Keratinocyte (primary cell): Measurements from ENCODE around the gene JAK1. TPM values are rescaled to one million over a fixed set of nuclear protein-coding genes. Genes with fewer than 3 reads are reported as not detected.

ENCODE experiments used
- DNase-seq: peaks from one replicate; pipeline ENCODE4 v3.0.0-alpha.2; 2011; ENCODE audit warnings: low read depth, missing footprints, low spot score
- FAIRE-seq: peaks from 2 replicates; lab custom pipeline; 2011; peaks lifted over from hg19 to GRCh38; lab: Jason Lieb, UNC
- H2AFZ ChIP-seq: 2 replicates; pipeline ENCODE4 v1.6.0; 2012; ENCODE audit warnings: low read length, control low read depth, inconsistent platforms; ENCODE audit not compliant: control insufficient read depth
- H3K27ac ChIP-seq: 2 replicates; pipeline ENCODE4 v1.5.1; 2011; ENCODE audit warnings: low read length; ENCODE audit not compliant: control insufficient read depth, insufficient read depth
- H3K27me3 ChIP-seq: 3 replicates; pipeline ENCODE4 v1.6.0; 2011; ENCODE audit warnings: low read length; ENCODE audit not compliant: control insufficient read depth, insufficient read depth; ENCODE audit errors: extremely low read depth
- H3K36me3 ChIP-seq, 2 experiments: 2 replicates in 1 of 2; 3 replicates in 1 of 2; pipeline ENCODE4 v1.5.1; 2011; ENCODE audit warnings: low read length in 2 of 2, mild to moderate bottlenecking in 1 of 2; ENCODE audit not compliant: control insufficient read depth in 2 of 2, insufficient read depth in 2 of 2; ENCODE audit errors: extremely low read depth in 1 of 2
- H3K4me1 ChIP-seq: 3 replicates; pipeline ENCODE4 v1.5.1; 2011; ENCODE audit warnings: low read length; ENCODE audit not compliant: control insufficient read depth, insufficient read depth; ENCODE audit errors: extremely low read depth
- H3K4me2 ChIP-seq: 3 replicates; pipeline ENCODE4 v1.6.0; 2011; ENCODE audit warnings: low read depth, low read length; ENCODE audit not compliant: control insufficient read depth, insufficient read depth; ENCODE audit errors: extremely low read depth
- H3K4me3 ChIP-seq, 3 experiments: fragments of 200-600 bp in 1 of 3; sonication (generic) in 1 of 3; 2 replicates in 2 of 3; 3 replicates in 1 of 3; pipeline ENCODE4 v1.5.1; 2011 to 2016; ENCODE audit warnings: low read length in 3 of 3, mild to moderate bottlenecking in 3 of 3, control low read depth in 2 of 3, inconsistent platforms in 1 of 3, low read depth in 1 of 3, mixed read lengths in 1 of 3, mixed run types in 1 of 3, moderate library complexity in 1 of 3; ENCODE audit not compliant: control insufficient read depth in 2 of 3, insufficient read depth in 2 of 3; ENCODE audit errors: extremely low read depth in 1 of 3
- H3K79me2 ChIP-seq: 2 replicates; pipeline ENCODE4 v1.6.0; 2012; ENCODE audit warnings: low read length; ENCODE audit not compliant: control insufficient read depth, insufficient read depth
- H3K9ac ChIP-seq: 3 replicates; pipeline ENCODE4 v1.6.0; 2011; ENCODE audit warnings: low read length; ENCODE audit not compliant: control insufficient read depth, insufficient read depth; ENCODE audit errors: extremely low read depth
- H3K9me1 ChIP-seq: 3 replicates; pipeline ENCODE4 v1.6.0; 2011; ENCODE audit warnings: low read length; ENCODE audit not compliant: control insufficient read depth, insufficient read depth; ENCODE audit errors: extremely low read depth
- H3K9me3 ChIP-seq: 2 replicates; pipeline ENCODE4 v1.5.1; 2012; ENCODE audit warnings: low read depth, low read length; ENCODE audit not compliant: control insufficient read depth
- H4K20me1 ChIP-seq: 3 replicates; pipeline ENCODE4 v1.6.0; 2011; ENCODE audit warnings: low read length; ENCODE audit not compliant: control insufficient read depth, insufficient read depth; ENCODE audit errors: extremely low read depth
- EZH2 ChIP-seq: IDR thresholded peaks from one replicate; pipeline ENCODE4 v1.6.1; 2012; ENCODE audit warnings: inconsistent platforms, mild to moderate bottlenecking, low read length, moderate library complexity
- dilution Hi-C: fragments of 300-500 bp; cut with MboI; formaldehyde crosslinking; loops from one replicate; pipeline ENCODE4 v1.7.0; 2020; ENCODE audit warnings: low sequenced_read_pairs; ENCODE audit not compliant: extremely low pct_ligation_motif_present
- polyA plus RNA-seq, 5 experiments: library from polyadenylated mRNA; depleted of rRNA in 3 of 5; stranded (reverse) in 3 of 5; stranded (forward) in 1 of 5; unstranded in 1 of 5; fragments of >200 nt; gene quantifications; 1 replicate in 1 of 5; 2 replicates in 3 of 5; 3 replicates in 1 of 5; pipeline versions ENCODE4 v1.2.1 to v1.2.3, GENCODE V29; 2011 to 2012; ENCODE audit warnings: missing spikeins in 2 of 5, low read depth in 1 of 5, low replicate concordance in 1 of 5
- TF ChIP-seq, protein P1 (sequence below), 3 experiments: IDR thresholded peaks in 1 of 3; conservative IDR thresholded peaks in 1 of 3; optimal IDR thresholded peaks in 1 of 3; 2 replicates in 2 of 3; 3 replicates in 1 of 3; pipeline versions ENCODE3 to v1.5.1; 2011; ENCODE audit warnings: low read length in 3 of 3, mild to moderate bottlenecking in 3 of 3, moderate library complexity in 2 of 3, control low read depth in 1 of 3, inconsistent platforms in 1 of 3; ENCODE audit not compliant: insufficient read depth in 2 of 3; ENCODE audit errors: extremely low read depth in 1 of 3

Gene JAK1
- polyA plus RNA-seq, 1 donor (not counting 4 experiments of a cell fraction or from before 2014, with no cell fraction given) = 50.9 TPM

GRCh38 chr1:64942118-64942517, 24.2 kb downstream of the JAK1 start:
- Histone ChIP-seq H3K79me2 (peaks cover 53% of the 10 kb centered on the region), H4K20me1 (no peaks in the 10 kb centered on the region), H3K36me3 (no peaks in the 10 kb centered on the region), H3K9ac (no peak overlapping the region), H3K9me3 (no peaks in the 10 kb centered on the region), H3K9me1 (no peaks in the 10 kb centered on the region), H2AFZ (no peak overlapping the region), H3K27me3 (no peaks in the 10 kb centered on the region), H3K4me2 (no peak overlapping the region), H3K4me3 (no peak overlapping the region), H3K4me1 (peaks cover 5% of the 10 kb centered on the region), H3K27ac (no peak overlapping the region)
- no peak for DNase-seq
- TF ChIP-seq, protein P1, sequence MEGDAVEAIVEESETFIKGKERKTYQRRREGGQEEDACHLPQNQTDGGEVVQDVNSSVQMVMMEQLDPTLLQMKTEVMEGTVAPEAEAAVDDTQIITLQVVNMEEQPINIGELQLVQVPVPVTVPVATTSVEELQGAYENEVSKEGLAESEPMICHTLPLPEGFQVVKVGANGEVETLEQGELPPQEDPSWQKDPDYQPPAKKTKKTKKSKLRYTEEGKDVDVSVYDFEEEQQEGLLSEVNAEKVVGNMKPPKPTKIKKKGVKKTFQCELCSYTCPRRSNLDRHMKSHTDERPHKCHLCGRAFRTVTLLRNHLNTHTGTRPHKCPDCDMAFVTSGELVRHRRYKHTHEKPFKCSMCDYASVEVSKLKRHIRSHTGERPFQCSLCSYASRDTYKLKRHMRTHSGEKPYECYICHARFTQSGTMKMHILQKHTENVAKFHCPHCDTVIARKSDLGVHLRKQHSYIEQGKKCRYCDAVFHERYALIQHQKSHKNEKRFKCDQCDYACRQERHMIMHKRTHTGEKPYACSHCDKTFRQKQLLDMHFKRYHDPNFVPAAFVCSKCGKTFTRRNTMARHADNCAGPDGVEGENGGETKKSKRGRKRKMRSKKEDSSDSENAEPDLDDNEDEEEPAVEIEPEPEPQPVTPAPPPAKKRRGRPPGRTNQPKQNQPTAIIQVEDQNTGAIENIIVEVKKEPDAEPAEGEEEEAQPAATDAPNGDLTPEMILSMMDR (optimal IDR thresholded peaks at IDR 0.05 in 1 of 3, IDR thresholded peaks at IDR 0.05 in 1 of 3, conservative IDR thresholded peaks at IDR 0.05 in 1 of 3; ENCODE audit: extremely low read depth in 1 of 3, insufficient read depth in 2 of 3, low read length in 3 of 3) = no peak
- no peak for TF ChIP-seq EZH2
- dilution Hi-C loops = no loop called here
- no peak for FAIRE-seq

- Histone ChIP-seq H3K4me3 (no peak overlapping the region), H3K4me1 (peaks cover 5% of the 10 kb centered on the region), H3K4me2 (no peak overlapping the region), H3K27ac (no peak overlapping the region), H3K9me3 (no peaks in the 10 kb centered on the region), H3K79me2 (peaks cover 53% of the 10 kb centered on the region), H3K9ac (no peak overlapping the region), H3K27me3 (no peaks in the 10 kb centered on the region), H3K9me1 (no peaks in the 10 kb centered on the region), H2AFZ (no peak overlapping the region), H4K20me1 (no peaks in the 10 kb centered on the region), H3K36me3 (no peaks in the 10 kb centered on the region)
- TF ChIP-seq, protein P1 (optimal IDR thresholded peaks at IDR 0.05 in 1 of 3, IDR thresholded peaks at IDR 0.05 in 1 of 3, conservative IDR thresholded peaks at IDR 0.05 in 1 of 3; ENCODE audit: extremely low read depth in 1 of 3, insufficient read depth in 2 of 3, low read length in 3 of 3) = no peak
- no peak for TF ChIP-seq EZH2
- dilution Hi-C loops = no loop called here
- DNase-seq (no peak), FAIRE-seq (no peak)
Measured at GRCh38 chr1:64941461-64942117, 24.8 kb downstream of the JAK1 start.
